H9 (cell line): Measurements from ENCODE around the gene SPATA2. TPM values are rescaled to one million over a fixed set of nuclear protein-coding genes. Genes with fewer than 3 reads are reported as not detected.

Experiments
- DNase-seq: peaks from one replicate; pipeline ENCODE4 v3.0.0-alpha.2; 2017
- H2AFZ ChIP-seq: one replicate; pipeline ENCODE4 v1.6.1; 2013; ENCODE audit warnings: mild to moderate bottlenecking, low read length, control low read depth, moderate library complexity
- H2AK5ac ChIP-seq: 2 replicates; pipeline ENCODE4 v1.6.1; 2013; ENCODE audit warnings: low read length, control low read depth, mixed read lengths; ENCODE audit not compliant: insufficient read length
- H2BK120ac ChIP-seq: one replicate; pipeline ENCODE4 v1.6.1; 2013; ENCODE audit warnings: low read depth, mild to moderate bottlenecking, low read length, control low read depth, inconsistent platforms; ENCODE audit not compliant: poor library complexity, severe bottlenecking
- H2BK12ac ChIP-seq: 2 replicates; pipeline ENCODE4 v1.6.1; 2013; ENCODE audit warnings: low read length, control low read depth, mixed read lengths, low read depth; ENCODE audit not compliant: insufficient read length
- H2BK15ac ChIP-seq: 2 replicates; pipeline ENCODE4 v1.6.1; 2013; ENCODE audit warnings: low read depth, low read length, control low read depth
- H2BK20ac ChIP-seq: one replicate; pipeline ENCODE4 v1.6.1; 2013; ENCODE audit warnings: low read depth, mild to moderate bottlenecking, low read length, control low read depth, inconsistent platforms; ENCODE audit not compliant: poor library complexity, severe bottlenecking
- H2BK5ac ChIP-seq: 2 replicates; pipeline ENCODE4 v1.6.1; 2013; ENCODE audit warnings: low read length, control low read depth, mixed read lengths; ENCODE audit not compliant: insufficient read length
- H3K14ac ChIP-seq: 2 replicates; pipeline ENCODE4 v1.6.1; 2013; ENCODE audit warnings: low read length, control low read depth; ENCODE audit not compliant: insufficient read depth
- H3K18ac ChIP-seq: 2 replicates; pipeline ENCODE4 v1.6.1; 2013; ENCODE audit warnings: low read depth, mild to moderate bottlenecking, mixed read lengths, low read length, control low read depth; ENCODE audit not compliant: insufficient read length
- H3K23ac ChIP-seq: 2 replicates; pipeline ENCODE4 v1.6.1; 2013; ENCODE audit warnings: low read length, control low read depth, mixed read lengths, low read depth; ENCODE audit not compliant: insufficient read length
- H3K23me2 ChIP-seq: 2 replicates; pipeline ENCODE4 v1.6.1; 2013; ENCODE audit warnings: low read depth, mild to moderate bottlenecking, mixed read lengths, low read length, control low read depth; ENCODE audit not compliant: insufficient read length, poor library complexity, severe bottlenecking
- H3K27ac ChIP-seq: 2 replicates; pipeline ENCODE4 v1.5.1; 2013; ENCODE audit warnings: low read length, control low read depth, mixed read lengths, low read depth; ENCODE audit not compliant: insufficient read length
- H3K27me3 ChIP-seq: 2 replicates; pipeline ENCODE4 v1.6.1; 2013; ENCODE audit warnings: low read length, control low read depth, inconsistent platforms; ENCODE audit not compliant: insufficient read depth
- H3K4ac ChIP-seq: 2 replicates; pipeline ENCODE4 v1.6.1; 2013; ENCODE audit warnings: low read depth, mild to moderate bottlenecking, control low read depth, inconsistent platforms, low read length, moderate library complexity
- H3K4me1 ChIP-seq: 2 replicates; pipeline ENCODE4 v1.6.1; 2013; ENCODE audit warnings: low read length, control low read depth, inconsistent platforms; ENCODE audit not compliant: insufficient read depth
- H3K4me2 ChIP-seq: 2 replicates; pipeline ENCODE4 v1.6.1; 2013; ENCODE audit warnings: low read length, control low read depth, mixed read lengths; ENCODE audit not compliant: insufficient read length, insufficient read depth
- H3K56ac ChIP-seq: 2 replicates; pipeline ENCODE4 v1.6.1; 2013; ENCODE audit warnings: low read depth, mild to moderate bottlenecking, mixed read lengths, low read length, control low read depth; ENCODE audit not compliant: insufficient read length
- H3K79me1 ChIP-seq: 2 replicates; pipeline ENCODE4 v1.6.1; 2013; ENCODE audit warnings: low read depth, mild to moderate bottlenecking, moderate library complexity, low read length, control low read depth, inconsistent platforms; ENCODE audit not compliant: insufficient read depth, poor library complexity, severe bottlenecking
- H3K79me2 ChIP-seq: 2 replicates; pipeline ENCODE4 v1.6.1; 2013; ENCODE audit warnings: low read length, control low read depth, inconsistent platforms; ENCODE audit not compliant: insufficient read depth
- H3K9ac ChIP-seq: 2 replicates; pipeline ENCODE4 v1.6.1; 2013; ENCODE audit warnings: low read length, control low read depth, mixed read lengths; ENCODE audit not compliant: insufficient read length; ENCODE audit errors: extremely low read depth
- H3K9me3 ChIP-seq: one replicate; pipeline ENCODE4 v1.6.1; 2013; ENCODE audit warnings: low read depth, low read length, inconsistent platforms; ENCODE audit not compliant: control insufficient read depth
- H3T11ph ChIP-seq: one replicate; pipeline ENCODE4 v1.6.1; 2013; ENCODE audit warnings: mild to moderate bottlenecking, low read length, control low read depth, inconsistent platforms
- H4K20me1 ChIP-seq: one replicate; pipeline ENCODE4 v1.6.1; 2013; ENCODE audit not compliant: control insufficient read depth, insufficient read length, insufficient read depth
- H4K5ac ChIP-seq: 2 replicates; pipeline ENCODE4 v1.6.1; 2013; ENCODE audit warnings: low read depth, mild to moderate bottlenecking, mixed read lengths, low read length, control low read depth; ENCODE audit not compliant: insufficient read length
- H4K8ac ChIP-seq: replicated peaks from 2 replicates; pipeline ENCODE4 v1.6.1; 2013; ENCODE audit warnings: low read length, control low read depth, mixed read lengths, low read depth; ENCODE audit not compliant: insufficient read length
- H4K91ac ChIP-seq: 2 replicates; pipeline ENCODE4 v1.6.1; 2013; ENCODE audit warnings: low read depth, mild to moderate bottlenecking, moderate library complexity, mixed read lengths, low read length, control low read depth; ENCODE audit not compliant: insufficient read length
- H3K27ac Mint-ChIP-seq, 3 experiments: 2 replicates in 2 of 3; 3 replicates in 1 of 3; pipeline ENCODE4 v1.8.0; 2020 to 2021; ENCODE audit warnings: mixed read lengths in 3 of 3, mild to moderate bottlenecking in 1 of 3, moderate library complexity in 1 of 3
- H3K27me3 Mint-ChIP-seq: 2 replicates; pipeline ENCODE4 v1.8.0; 2021; ENCODE audit warnings: low read depth, mild to moderate bottlenecking, moderate library complexity, mixed read lengths
- H3K36me3 Mint-ChIP-seq, 3 experiments: 2 replicates in 2 of 3; 3 replicates in 1 of 3; pipeline ENCODE4 v1.8.0; 2020 to 2021; ENCODE audit warnings: low read depth in 3 of 3, mixed read lengths in 3 of 3; ENCODE audit not compliant: insufficient read depth in 1 of 3
- H3K4me1 Mint-ChIP-seq, 2 experiments: 2 replicates each; pipeline ENCODE4 v1.8.0; 2020; ENCODE audit warnings: mixed read lengths in 2 of 2
- H3K4me3 Mint-ChIP-seq, 2 experiments: 2 replicates in 1 of 2; 3 replicates in 1 of 2; pipeline ENCODE4 v1.8.0; 2020 to 2021; ENCODE audit warnings: mild to moderate bottlenecking in 2 of 2, mixed read lengths in 2 of 2, moderate library complexity in 1 of 2
- H3K9me3 Mint-ChIP-seq, 2 experiments: 2 replicates in 1 of 2; 3 replicates in 1 of 2; pipeline ENCODE4 v1.8.0; 2020; ENCODE audit warnings: mild to moderate bottlenecking in 2 of 2, mixed read lengths in 2 of 2, moderate library complexity in 1 of 2
- WGBS: extraction: QIAGEN DNeasy Blood & Tissue Kit; methylation state at CpG from one replicate; pipeline ENCODE4 v1.1.7; 2013; ENCODE audit warnings: missing lambda C conversion rate, low lambda C conversion rate, mixed read lengths; ENCODE audit not compliant: insufficient read length; ENCODE audit errors: extremely low coverage; 5-methylcytosine and 5-hydroxymethylcytosine counted together
- total RNA-seq: library from RNA; stranded (reverse); gene quantifications from 2 replicates; pipeline ENCODE4 v1.2.1, GENCODE V29; 2021
- TF ChIP-seq, protein P1 (sequence below): fragments of 200-600 bp; sonication (generic); conservative IDR thresholded peaks from 3 replicates; pipeline ENCODE4 v1.8.0; 2021; ENCODE audit warnings: antibody characterized with exemption, mild to moderate bottlenecking

SPATA2 gene
- total RNA-seq, 1 experiment from 2014 or later, result 9.6 TPM

DNA sequence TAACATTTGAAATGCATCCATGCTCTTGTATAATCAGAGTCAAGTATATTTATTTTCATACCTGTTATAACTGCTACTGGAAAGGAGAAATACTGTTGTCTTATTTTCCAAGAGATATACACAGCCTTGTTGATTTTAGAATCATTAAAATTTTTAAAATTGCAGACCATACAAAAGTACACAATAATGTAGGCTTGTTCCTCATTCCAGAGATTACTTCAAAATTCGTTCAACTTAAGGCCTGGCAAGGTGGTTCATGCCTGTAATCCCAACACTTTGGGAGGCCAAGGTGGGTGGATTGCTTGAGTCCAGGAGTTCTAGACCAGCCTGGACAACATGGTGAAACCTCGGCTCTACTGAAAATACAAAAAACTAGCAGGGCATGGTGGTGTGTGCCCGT, 27.0 kb upstream of the SPATA2 start:
- DNase-seq, result no peak
- no CpG with 5 or more reads among the region's 3 CpGs for WGBS
- peaks cover 28 to 71% (median 69%) of the 10 kb centered on the region in 3 experiments; a peak in 6 of 7 replicates for H3K36me3 Mint-ChIP-seq
- no peak overlapping the region for H3K27ac ChIP-seq
- no peak overlapping the region for H4K8ac ChIP-seq
- no peaks in the 10 kb centered on the region for H3K27me3 Mint-ChIP-seq
- H2AFZ ChIP-seq, result no peak overlapping the region
- no peak overlapping the region for H3K9ac ChIP-seq
- H3K27ac Mint-ChIP-seq, result no peak overlapping the region
- H4K5ac ChIP-seq, result no peak overlapping the region
- no peak overlapping the region for H3K4me2 ChIP-seq
- no peak overlapping the region for H2BK5ac ChIP-seq
- H3T11ph ChIP-seq, result no peak overlapping the region
- peaks cover 2% of the 10 kb centered on the region for H3K23me2 ChIP-seq
- H2AK5ac ChIP-seq, result no peak overlapping the region
- no peak overlapping the region for H3K14ac ChIP-seq
- H3K23ac ChIP-seq, result no peak overlapping the region
- H3K4me3 Mint-ChIP-seq, result no peak overlapping the region
- no peaks in the 10 kb centered on the region for H4K20me1 ChIP-seq
- no peak overlapping the region for H2BK20ac ChIP-seq
- no peaks in the 10 kb centered on the region for H3K9me3 Mint-ChIP-seq
- TF ChIP-seq, protein P1, sequence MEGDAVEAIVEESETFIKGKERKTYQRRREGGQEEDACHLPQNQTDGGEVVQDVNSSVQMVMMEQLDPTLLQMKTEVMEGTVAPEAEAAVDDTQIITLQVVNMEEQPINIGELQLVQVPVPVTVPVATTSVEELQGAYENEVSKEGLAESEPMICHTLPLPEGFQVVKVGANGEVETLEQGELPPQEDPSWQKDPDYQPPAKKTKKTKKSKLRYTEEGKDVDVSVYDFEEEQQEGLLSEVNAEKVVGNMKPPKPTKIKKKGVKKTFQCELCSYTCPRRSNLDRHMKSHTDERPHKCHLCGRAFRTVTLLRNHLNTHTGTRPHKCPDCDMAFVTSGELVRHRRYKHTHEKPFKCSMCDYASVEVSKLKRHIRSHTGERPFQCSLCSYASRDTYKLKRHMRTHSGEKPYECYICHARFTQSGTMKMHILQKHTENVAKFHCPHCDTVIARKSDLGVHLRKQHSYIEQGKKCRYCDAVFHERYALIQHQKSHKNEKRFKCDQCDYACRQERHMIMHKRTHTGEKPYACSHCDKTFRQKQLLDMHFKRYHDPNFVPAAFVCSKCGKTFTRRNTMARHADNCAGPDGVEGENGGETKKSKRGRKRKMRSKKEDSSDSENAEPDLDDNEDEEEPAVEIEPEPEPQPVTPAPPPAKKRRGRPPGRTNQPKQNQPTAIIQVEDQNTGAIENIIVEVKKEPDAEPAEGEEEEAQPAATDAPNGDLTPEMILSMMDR, result no peak
- H3K4ac ChIP-seq, result no peak overlapping the region
- no peak overlapping the region for H4K91ac ChIP-seq
- no peak overlapping the region for H2BK15ac ChIP-seq
- H3K27me3 ChIP-seq, result no peaks in the 10 kb centered on the region
- peaks cover 34% of the 10 kb centered on the region for H3K79me2 ChIP-seq
- H3K4me1 ChIP-seq, result peaks cover 4% of the 10 kb centered on the region; the same call in 1 of the 2 replicates
- no peak overlapping the region for H3K18ac ChIP-seq
- no peak overlapping the region for H2BK12ac ChIP-seq
- H3K4me1 Mint-ChIP-seq, result peaks cover 17 to 24% of the 10 kb centered on the region in 2 experiments
- H3K56ac ChIP-seq, result no peak overlapping the region
- H2BK120ac ChIP-seq, result no peak overlapping the region
- peaks cover 4% of the 10 kb centered on the region for H3K79me1 ChIP-seq
- H3K9me3 ChIP-seq, result no peaks in the 10 kb centered on the region
